ENCODE measurements around the gene FGFBP1. TPM values are rescaled to one million over a fixed set of nuclear protein-coding genes. Genes with fewer than 3 reads are reported as not detected.
A peak's percentile ranks its signal among the peaks of the same experiment; 100 is the strongest.

The FGFBP1 gene
- total RNA-seq, 3 donors from 2014 or later (not counting 1 experiment from before 2014, with no cell fraction given) = not detected

DNA sequence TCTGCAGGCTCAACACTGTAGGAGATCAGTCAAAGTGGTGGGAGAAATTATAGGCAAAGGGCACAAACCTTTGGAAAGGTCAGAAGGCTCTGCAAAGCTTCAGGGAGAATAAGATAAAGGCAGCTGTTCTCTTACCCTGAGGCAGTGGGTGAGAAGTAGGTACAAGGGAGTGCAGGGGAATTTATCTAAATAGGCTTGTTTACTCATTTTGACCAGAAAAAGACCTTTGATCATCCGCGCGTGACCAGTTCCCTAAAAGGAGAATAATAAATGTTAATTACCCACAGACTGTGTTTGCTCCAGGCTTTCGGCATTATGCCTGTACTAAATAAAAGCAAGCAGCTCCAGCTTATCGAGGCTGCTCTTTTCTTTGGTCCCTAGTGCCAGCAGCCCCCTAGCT is 15.1 kb upstream of the FGFBP1 start:
- Histone ChIP-seq H3K36me3 (ENCODE audit: control insufficient read depth, insufficient read depth, low read length) (no peaks in the 10 kb centered on the region), H3K4me1 (ENCODE audit: control insufficient read depth, insufficient read depth, low read length) (peaks cover 10% of the 10 kb centered on the region), H3K27ac (ENCODE audit: low read length) (no peak overlapping the region), H3K9me3 (ENCODE audit: control insufficient read depth, insufficient read depth, low read length) (no peaks in the 10 kb centered on the region), H3K27me3 (ENCODE audit: control insufficient read depth, insufficient read depth, low read length) (no peaks in the 10 kb centered on the region), H3K4me3 (ENCODE audit: low read length) (no peak overlapping the region)
- H3K27ac Mint-ChIP-seq = no peak overlapping the region
- no peak for DNase-seq
- H3K27me3 Mint-ChIP-seq (ENCODE audit: low read depth in 2 of 2) = no peaks in the 10 kb centered on the region
- ATAC-seq = no peak
- intact Hi-C loops (cut with micrococcal nuclease) = no loop called here
- peaks cover 14% of the 10 kb centered on the region for H3K36me3 Mint-ChIP-seq
- TF ChIP-seq, protein P1, sequence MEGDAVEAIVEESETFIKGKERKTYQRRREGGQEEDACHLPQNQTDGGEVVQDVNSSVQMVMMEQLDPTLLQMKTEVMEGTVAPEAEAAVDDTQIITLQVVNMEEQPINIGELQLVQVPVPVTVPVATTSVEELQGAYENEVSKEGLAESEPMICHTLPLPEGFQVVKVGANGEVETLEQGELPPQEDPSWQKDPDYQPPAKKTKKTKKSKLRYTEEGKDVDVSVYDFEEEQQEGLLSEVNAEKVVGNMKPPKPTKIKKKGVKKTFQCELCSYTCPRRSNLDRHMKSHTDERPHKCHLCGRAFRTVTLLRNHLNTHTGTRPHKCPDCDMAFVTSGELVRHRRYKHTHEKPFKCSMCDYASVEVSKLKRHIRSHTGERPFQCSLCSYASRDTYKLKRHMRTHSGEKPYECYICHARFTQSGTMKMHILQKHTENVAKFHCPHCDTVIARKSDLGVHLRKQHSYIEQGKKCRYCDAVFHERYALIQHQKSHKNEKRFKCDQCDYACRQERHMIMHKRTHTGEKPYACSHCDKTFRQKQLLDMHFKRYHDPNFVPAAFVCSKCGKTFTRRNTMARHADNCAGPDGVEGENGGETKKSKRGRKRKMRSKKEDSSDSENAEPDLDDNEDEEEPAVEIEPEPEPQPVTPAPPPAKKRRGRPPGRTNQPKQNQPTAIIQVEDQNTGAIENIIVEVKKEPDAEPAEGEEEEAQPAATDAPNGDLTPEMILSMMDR (IDR thresholded peaks at IDR 0.05) = no peak
- no peaks in the 10 kb centered on the region for H3K9me3 Mint-ChIP-seq
- H3K4me1 Mint-ChIP-seq = peaks cover 20 to 30% of the 10 kb centered on the region in 2 donors
- no peak overlapping the region for H3K4me3 Mint-ChIP-seq
- 98% methylated on average over 5 of the region's 5 CpGs for WGBS (ENCODE audit: insufficient coverage)

DNA sequence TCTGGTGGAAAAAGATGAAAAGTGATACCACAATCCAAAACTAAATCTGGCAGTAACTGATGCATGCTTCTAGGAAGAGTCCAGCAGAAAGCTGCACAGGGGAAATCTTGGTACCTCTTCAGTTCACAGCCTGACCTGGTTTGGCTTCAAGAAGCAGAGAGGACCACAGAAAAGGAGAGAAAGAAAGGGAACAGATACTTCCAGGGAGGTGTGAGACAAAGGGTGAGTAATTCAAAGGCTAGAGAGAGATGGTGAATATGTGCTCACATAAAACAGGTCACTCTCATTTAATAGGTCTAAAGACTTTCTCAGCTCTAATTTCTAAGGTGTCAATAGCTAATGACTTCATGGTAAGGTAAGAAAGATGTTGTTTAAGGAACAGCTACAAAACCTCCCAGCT is 13.2 kb upstream of the FGFBP1 start:
- DNase-seq (no peak), ATAC-seq (no peak)
- no peaks in the 10 kb centered on the region for H3K9me3 ChIP-seq (ENCODE audit: control insufficient read depth, insufficient read depth, low read length)
- H3K27me3 ChIP-seq (ENCODE audit: control insufficient read depth, insufficient read depth, low read length) = no peaks in the 10 kb centered on the region
- H3K4me1 ChIP-seq (ENCODE audit: control insufficient read depth, insufficient read depth, low read length) = peaks cover 10% of the 10 kb centered on the region
- no peaks in the 10 kb centered on the region for H3K27me3 Mint-ChIP-seq (ENCODE audit: low read depth in 2 of 2)
- TF ChIP-seq, protein P1 (IDR thresholded peaks at IDR 0.05) = no peak
- H3K9me3 Mint-ChIP-seq = no peaks in the 10 kb centered on the region
- H3K4me1 Mint-ChIP-seq = peaks cover 15 to 25% of the 10 kb centered on the region in 2 donors
- intact Hi-C loops (cut with micrococcal nuclease) = no loop called here
- H3K27ac Mint-ChIP-seq = peak overlapping the region; percentile 14 to 59
- peaks cover 14% of the 10 kb centered on the region for H3K36me3 Mint-ChIP-seq
- H3K4me3 ChIP-seq (ENCODE audit: low read length) = no peak overlapping the region
- no peaks in the 10 kb centered on the region for H3K36me3 ChIP-seq (ENCODE audit: control insufficient read depth, insufficient read depth, low read length)
- H3K27ac ChIP-seq (ENCODE audit: low read length) = no peak overlapping the region
- no peak overlapping the region for H3K4me3 Mint-ChIP-seq

DNA sequence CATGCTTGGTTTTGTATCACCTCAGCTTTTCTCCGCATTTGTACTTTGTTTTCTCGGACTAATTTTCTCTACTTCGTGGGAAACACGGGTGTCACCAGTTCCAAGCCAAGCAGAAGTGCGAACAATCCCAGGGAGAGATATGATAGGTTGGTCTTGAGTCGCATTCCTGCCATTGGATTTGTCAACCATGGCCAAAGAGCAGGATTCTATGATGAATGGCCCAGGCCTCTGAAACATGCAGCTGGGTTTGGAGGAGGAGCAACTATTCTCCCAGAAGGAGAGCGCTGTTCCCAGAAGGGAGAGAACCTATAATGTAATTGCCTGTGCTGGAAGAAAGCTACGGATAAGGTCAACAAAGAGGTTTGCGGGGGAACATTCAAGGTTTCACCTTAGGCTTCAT is 10.3 kb upstream of the FGFBP1 start:
- no peak for ATAC-seq
- H3K4me1 ChIP-seq (ENCODE audit: control insufficient read depth, insufficient read depth, low read length) = peaks cover 5% of the 10 kb centered on the region
- H3K27ac Mint-ChIP-seq = no peak overlapping the region
- WGBS (ENCODE audit: insufficient coverage) = 94% methylated on average over 9 of the region's 9 CpGs
- no peak for DNase-seq
- H3K9me3 ChIP-seq (ENCODE audit: control insufficient read depth, insufficient read depth, low read length) = no peaks in the 10 kb centered on the region
- H3K27me3 Mint-ChIP-seq (ENCODE audit: low read depth in 2 of 2) = no peaks in the 10 kb centered on the region
- no peak overlapping the region for H3K4me3 ChIP-seq (ENCODE audit: low read length)
- H3K27ac ChIP-seq (ENCODE audit: low read length) = no peak overlapping the region
- TF ChIP-seq, protein P1 (IDR thresholded peaks at IDR 0.05) = no peak
- no peaks in the 10 kb centered on the region for H3K27me3 ChIP-seq (ENCODE audit: control insufficient read depth, insufficient read depth, low read length)
- no peaks in the 10 kb centered on the region for H3K9me3 Mint-ChIP-seq
- peaks cover 12 to 25% of the 10 kb centered on the region in 2 donors for H3K4me1 Mint-ChIP-seq
- intact Hi-C loops (cut with micrococcal nuclease) = no loop called here
- no peaks in the 10 kb centered on the region for H3K36me3 ChIP-seq (ENCODE audit: control insufficient read depth, insufficient read depth, low read length)
- no peaks in the 10 kb centered on the region for H3K36me3 Mint-ChIP-seq
- no peak overlapping the region for H3K4me3 Mint-ChIP-seq

DNA sequence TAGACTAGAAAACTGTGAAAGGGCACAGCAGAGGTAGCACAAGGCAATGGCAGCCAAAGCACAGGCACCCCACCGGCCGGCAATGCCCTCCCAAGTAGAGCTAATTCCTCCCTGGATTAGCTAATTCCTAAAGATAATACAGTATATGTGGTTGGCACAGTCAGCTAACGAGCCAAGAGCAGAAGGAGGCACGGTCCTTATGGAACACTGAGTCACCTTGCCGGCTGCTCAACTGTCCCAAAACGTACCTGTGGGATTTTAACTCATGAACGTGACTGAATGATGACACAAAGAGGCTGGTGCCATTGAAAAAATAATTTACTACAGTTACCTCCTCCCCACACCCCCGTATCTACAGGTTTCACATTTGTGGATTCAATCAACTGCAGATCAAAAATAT is 9.1 kb upstream of the FGFBP1 start:
- no peaks in the 10 kb centered on the region for H3K36me3 Mint-ChIP-seq
- H3K27me3 Mint-ChIP-seq (ENCODE audit: low read depth in 2 of 2) = no peaks in the 10 kb centered on the region
- H3K9me3 Mint-ChIP-seq = no peaks in the 10 kb centered on the region
- no peak for DNase-seq
- ATAC-seq = no peak
- peaks cover 12 to 25% of the 10 kb centered on the region in 2 donors for H3K4me1 Mint-ChIP-seq
- WGBS (ENCODE audit: insufficient coverage) = 90% methylated on average over 8 of the region's 8 CpGs
- no peaks in the 10 kb centered on the region for H3K36me3 ChIP-seq (ENCODE audit: control insufficient read depth, insufficient read depth, low read length)
- no peaks in the 10 kb centered on the region for H3K27me3 ChIP-seq (ENCODE audit: control insufficient read depth, insufficient read depth, low read length)
- TF ChIP-seq, protein P1 (IDR thresholded peaks at IDR 0.05) = no peak
- H3K4me3 ChIP-seq (ENCODE audit: low read length) = no peak overlapping the region
- intact Hi-C loops (cut with micrococcal nuclease) = no loop called here
- H3K4me3 Mint-ChIP-seq = no peak overlapping the region
- H3K4me1 ChIP-seq (ENCODE audit: control insufficient read depth, insufficient read depth, low read length) = peaks cover 5% of the 10 kb centered on the region
- no peak overlapping the region for H3K27ac ChIP-seq (ENCODE audit: low read length)
- no peak overlapping the region for H3K27ac Mint-ChIP-seq
- H3K9me3 ChIP-seq (ENCODE audit: control insufficient read depth, insufficient read depth, low read length) = no peaks in the 10 kb centered on the region

Measured in natural killer cell (primary cell).